K562 (cell line): ENCODE results near the gene CARD11. TPM values are rescaled to one million over a fixed set of nuclear protein-coding genes. Genes with fewer than 3 reads are reported as not detected.

Experiments used
- ASH1L ChIP-seq: fragments of 450-650 bp; IDR thresholded peaks from 2 replicates; pipeline ENCODE4 v1.6.1; 2018; ENCODE audit warnings: borderline replicate concordance, mild to moderate bottlenecking, low read depth; ENCODE audit not compliant: partially characterized antibody
- CREM ChIP-seq: IDR thresholded peaks from 2 replicates; pipeline ENCODE4 v1.6.1; 2014; ENCODE audit warnings: antibody characterized with exemption, low read depth
- FOS ChIP-seq: IDR thresholded peaks from 3 replicates; pipeline ENCODE4 v1.6.1; 2011; ENCODE audit not compliant: insufficient read length; ENCODE audit errors: extremely low read depth
- GATAD2B ChIP-seq: fragments of 450-650 bp; IDR thresholded peaks from 2 replicates; pipeline ENCODE4 v1.6.1; 2017; ENCODE audit warnings: mild to moderate bottlenecking, borderline replicate concordance
- HOMEZ ChIP-seq: fragments of 250-450 bp; sonication (Bioruptor Pico); IDR thresholded peaks from 2 replicates; pipeline ENCODE4 v1.4.0; 2020; ENCODE audit warnings: mild to moderate bottlenecking, moderate library complexity
- JUN ChIP-seq, 2 experiments: sonication (generic) in 1 of 2; formaldehyde crosslinking in 1 of 2; IDR thresholded peaks; 2 replicates each; pipeline versions ENCODE4 v1.6.1 to v1.8.0; 2012 to 2022; ENCODE audit warnings: borderline replicate concordance in 2 of 2, mild to moderate bottlenecking in 2 of 2, improper control_type of control experiment in 1 of 2, low read depth in 1 of 2, low read length in 1 of 2, missing genetic modification reagents in 1 of 2
- KDM2B ChIP-seq: fragments of 250-450 bp; sonication (Bioruptor Pico); IDR thresholded peaks from 2 replicates; pipeline ENCODE4 v1.8.0; 2021; ENCODE audit warnings: mild to moderate bottlenecking, moderate library complexity
- MED1 ChIP-seq: sonication (generic); formaldehyde crosslinking; IDR thresholded peaks from 2 replicates; pipeline ENCODE4 v1.8.1; 2023; ENCODE audit warnings: missing genetic modification reagents, borderline replicate concordance
- MTA3 ChIP-seq: fragments of 450-650 bp; formaldehyde crosslinking; IDR thresholded peaks from 2 replicates; pipeline ENCODE4 v1.6.1; 2017; ENCODE audit warnings: mild to moderate bottlenecking, borderline replicate concordance
- NFRKB ChIP-seq: fragments of 450-650 bp; IDR thresholded peaks from 2 replicates; pipeline ENCODE4 v1.6.1; 2016; ENCODE audit warnings: low read depth
- NR2C2 ChIP-seq, 2 experiments: fragments of 200-800 bp in 1 of 2; sonication (Bioruptor generic) in 1 of 2; sonication (generic) in 1 of 2; formaldehyde crosslinking in 1 of 2; IDR thresholded peaks; 2 replicates each; pipeline versions ENCODE4 v1.6.1 to v1.8.0; 2016 to 2022; ENCODE audit warnings: mild to moderate bottlenecking in 1 of 2, missing compliant biosample characterization in 1 of 2, missing genetic modification characterization in 1 of 2, missing genetic modification reagents in 1 of 2
- PHTF2 ChIP-seq: fragments of 250-450 bp; sonication (Bioruptor Pico); IDR thresholded peaks from 2 replicates; pipeline ENCODE4 v1.5.0; 2021; ENCODE audit warnings: mild to moderate bottlenecking
- PTBP1 ChIP-seq: fragments of 200-400 bp; formaldehyde crosslinking; IDR thresholded peaks from 2 replicates; pipeline ENCODE4 v1.6.1; 2017; ENCODE audit warnings: low read depth, low read length
- PURB ChIP-seq: sonication (generic); formaldehyde crosslinking; IDR thresholded peaks from 2 replicates; pipeline ENCODE4 v1.9.0; 2021; ENCODE audit warnings: low read depth, mild to moderate bottlenecking, missing genetic modification reagents
- RBM14 ChIP-seq: fragments of 200-400 bp; formaldehyde crosslinking; IDR thresholded peaks from 2 replicates; pipeline ENCODE4 v1.6.1; 2018; ENCODE audit warnings: low read depth, mild to moderate bottlenecking, low read length, moderate library complexity, borderline replicate concordance; ENCODE audit not compliant: insufficient read depth
- SP1 ChIP-seq: sonication (generic); formaldehyde crosslinking; IDR thresholded peaks from 2 replicates; pipeline ENCODE4 v1.8.1; 2022; ENCODE audit warnings: mild to moderate bottlenecking, missing genetic modification reagents
- TARDBP ChIP-seq: fragments of 450-650 bp; IDR thresholded peaks from 2 replicates; pipeline ENCODE4 v1.6.1; 2016
- U2AF2 ChIP-seq: fragments of 200-400 bp; formaldehyde crosslinking; optimal IDR thresholded peaks from 2 replicates; pipeline ENCODE3; 2017; ENCODE audit warnings: low read depth, mild to moderate bottlenecking, low read length
- YBX1 ChIP-seq: fragments of 450-650 bp; IDR thresholded peaks from 2 replicates; pipeline ENCODE4 v1.7.1; 2016; ENCODE audit warnings: mild to moderate bottlenecking
- ZBTB43 ChIP-seq: sonication (generic); formaldehyde crosslinking; IDR thresholded peaks from 2 replicates; pipeline ENCODE4 v1.8.0; 2023; ENCODE audit warnings: mild to moderate bottlenecking, missing genetic modification reagents
- ZNF277 ChIP-seq: fragments of 250-450 bp; sonication (Bioruptor Pico); IDR thresholded peaks from 2 replicates; pipeline ENCODE4 v1.8.0; 2022; ENCODE audit warnings: inconsistent platforms, mild to moderate bottlenecking, moderate library complexity, borderline replicate concordance
- ZNF740 ChIP-seq, 3 experiments: fragments of 200-800 bp in 1 of 3; sonication (Bioruptor generic) in 1 of 3; sonication (generic) in 1 of 3; formaldehyde crosslinking in 1 of 3; IDR thresholded peaks; 2 replicates each; pipeline versions ENCODE4 v1.6.1 to v1.8.0; 2016 to 2022; ENCODE audit warnings: mild to moderate bottlenecking in 2 of 3, missing compliant biosample characterization in 2 of 3, missing genetic modification characterization in 2 of 3, missing genetic modification reagents in 1 of 3
- polyA plus RNA-seq, 8 experiments: library from polyadenylated mRNA; depleted of rRNA in 4 of 8; stranded (reverse) in 5 of 8; unstranded in 3 of 8; fragments of >200 nt; fragmentation: Nextera tagmentation in 2 of 8; fragmentation: Illumina TruSeq in 1 of 8; extraction: Ambion mirVana in 2 of 8; extraction: Trizol in 1 of 8; gene quantifications; 2 replicates each; pipeline versions ENCODE4 v1.2.1 to v1.2.3, GENCODE V29; 2011 to 2014; ENCODE audit warnings: inconsistent platforms in 1 of 8, missing spikeins in 1 of 8
- total RNA-seq, 7 experiments: library from RNA; depleted of rRNA in 6 of 7; stranded (reverse); fragments of >200 nt in 6 of 7; fragmentation: Illumina TruSeq in 2 of 7; extraction: Trizol in 2 of 7; gene quantifications; 2 replicates each; pipeline versions ENCODE4 v1.2.1 to v1.2.3, GENCODE V29; 2011 to 2021; ENCODE audit warnings: low replicate concordance in 1 of 7

Gene CARD11
- total and polyA plus RNA-seq, 9 of the 15 experiments (the other 6 are each of a cell fraction or from before 2014, with no cell fraction given), result 0.07 to 12.8 (median 5.7) TPM

GRCh38 chr7:2959828-2960599, 83.7 kb downstream of the CARD11 start (continued):
- TF ChIP-seq ZNF740 (CRISPR knock-in tag; IDR thresholded peaks at IDR 0.05) (no peak), ZNF740 (tag; IDR thresholded peaks at IDR 0.05) (no peak), NFRKB (no peak), U2AF2 (no peak), YBX1 (no peak), CREM (no peak), HOMEZ (CRISPR knock-in tag) (no peak), PHTF2 (CRISPR knock-in tag) (no peak), KDM2B (CRISPR knock-in tag) (no peak), ZBTB43 (CRISPR knock-in tag) (no peak), JUN (IDR thresholded peaks at IDR 0.05; ENCODE audit: borderline replicate concordance, low read depth, low read length) (no peak), JUN (CRISPR knock-in tag; IDR thresholded peaks at IDR 0.05; ENCODE audit: borderline replicate concordance) (no peak), NR2C2 (CRISPR knock-in tag; IDR thresholded peaks at IDR 0.05) (no peak), NR2C2 (tag; IDR thresholded peaks at IDR 0.05) (no peak), ASH1L (no peak), GATAD2B (no peak), MTA3 (no peak), PTBP1 (no peak), ZNF277 (no peak), PURB (CRISPR knock-in tag) (no peak), TARDBP (no peak), SP1 (CRISPR knock-in tag) (no peak), RBM14 (no peak), MED1 (no peak), FOS (no peak)
